Hindlimb muscle (tissue), 1 donor: ENCODE measurements around the gene IL1RN. TPM values are rescaled to one million over a fixed set of nuclear protein-coding genes. Genes with fewer than 3 reads are reported as not detected.

Experiments used
- DNase-seq: peaks from one replicate; pipeline ENCODE4 v3.0.0-alpha.2; 2013
- polyA plus RNA-seq: library from polyadenylated mRNA; unstranded; fragments of 120-200 nt; gene quantifications from one replicate; pipeline ENCODE4 v1.2.1, GENCODE V29; 2013; ENCODE audit not compliant: insufficient read length

IL1RN gene
- polyA plus RNA-seq, 1 donor = 1.9 TPM

- no peak for DNase-seq
Observed at GRCh38 chr2:113157118-113157896, 29.9 kb downstream of the IL1RN start.

- DNase-seq = no peak
Observed at GRCh38 chr2:113157897-113158753, 30.7 kb downstream of the IL1RN start.

GRCh38 chr2:113158884-113159553 is 31.6 kb downstream of the IL1RN start:
- DNase-seq = no peak

GRCh38 chr2:113160248-113160647 is 32.9 kb downstream of the IL1RN start:
- no peak for DNase-seq

GRCh38 chr2:113160962-113161361 is 33.6 kb downstream of the IL1RN start:
- no peak for DNase-seq

- DNase-seq = no peak
Observed at GRCh38 chr2:113162173-113162572, 34.8 kb downstream of the IL1RN start.

GRCh38 chr2:113162869-113163268 is 35.5 kb downstream of the IL1RN start:
- DNase-seq = no peak

- no peak for DNase-seq
Observed at GRCh38 chr2:113164215-113164929, 37.0 kb downstream of the IL1RN start.

- no peak for DNase-seq
Observed at GRCh38 chr2:113164930-113165585, 37.7 kb downstream of the IL1RN start.

- DNase-seq = no peak
Observed at GRCh38 chr2:113166187-113166645, 38.8 kb downstream of the IL1RN start.

- DNase-seq = no peak
Observed at GRCh38 chr2:113167115-113167932, 39.9 kb downstream of the IL1RN start.

GRCh38 chr2:113167962-113168340 is 40.6 kb downstream of the IL1RN start:
- no peak for DNase-seq

- DNase-seq = no peak
Observed at GRCh38 chr2:113169002-113169530, 41.7 kb downstream of the IL1RN start.

- no peak for DNase-seq
Observed at GRCh38 chr2:113169586-113169985, 42.2 kb downstream of the IL1RN start.

- no peak for DNase-seq
Observed at GRCh38 chr2:113171334-113172075, 44.1 kb downstream of the IL1RN start.

GRCh38 chr2:113172721-113173541 is 45.5 kb downstream of the IL1RN start:
- DNase-seq = no peak

GRCh38 chr2:113173542-113174375 is 46.4 kb downstream of the IL1RN start, which contains the start of gene PSD4:
PSD4 (plus strand) TSS chr2:113173971; CDS start chr2:113182457, 8,486 bp downstream.
- DNase-seq = no peak

- no peak for DNase-seq
Observed at GRCh38 chr2:113174376-113174750, 47.0 kb downstream of the IL1RN start.
